Prostate gland (tissue), 2 donors: ENCODE results near the gene DOCK11.

Experiments
- POLR2A ChIP-seq: fragments of 450-650 bp; IDR thresholded peaks from one replicate; pipeline ENCODE4 v1.6.1; 2016; ENCODE audit warnings: antibody characterized with exemption, mild to moderate bottlenecking
- TF ChIP-seq, protein P1 (sequence below), 4 experiments: fragments of 200-600 bp in 2 of 4; fragments of 450-650 bp in 2 of 4; sonication (generic) in 2 of 4; IDR thresholded peaks; 1 replicate in 3 of 4; 2 replicates in 1 of 4; pipeline ENCODE4 v1.5.1; 2016 to 2019; ENCODE audit warnings: antibody characterized with exemption in 4 of 4, mild to moderate bottlenecking in 2 of 4, moderate library complexity in 2 of 4

DNA sequence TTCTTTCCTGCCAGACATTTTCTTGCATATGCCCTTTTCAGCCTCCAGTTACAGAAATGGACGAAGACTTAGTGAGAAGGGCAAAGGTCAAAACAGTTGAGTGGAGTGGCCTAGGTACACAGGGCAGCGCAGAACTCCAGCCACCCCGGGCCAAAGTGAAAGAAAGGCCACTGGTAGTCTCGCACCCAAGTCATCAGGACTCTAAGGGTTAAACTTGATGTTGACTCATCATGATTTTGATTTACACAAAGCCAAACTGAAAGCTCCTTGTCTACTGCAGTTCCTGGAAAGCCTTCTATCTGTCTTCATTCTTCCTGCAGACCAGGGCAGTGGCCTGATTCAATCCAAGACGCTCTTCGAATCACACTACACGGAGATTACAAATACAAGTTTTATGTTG, 229.2 kb downstream of the DOCK11 start:
- TF ChIP-seq POLR2A = no peak
- TF ChIP-seq, protein P1, sequence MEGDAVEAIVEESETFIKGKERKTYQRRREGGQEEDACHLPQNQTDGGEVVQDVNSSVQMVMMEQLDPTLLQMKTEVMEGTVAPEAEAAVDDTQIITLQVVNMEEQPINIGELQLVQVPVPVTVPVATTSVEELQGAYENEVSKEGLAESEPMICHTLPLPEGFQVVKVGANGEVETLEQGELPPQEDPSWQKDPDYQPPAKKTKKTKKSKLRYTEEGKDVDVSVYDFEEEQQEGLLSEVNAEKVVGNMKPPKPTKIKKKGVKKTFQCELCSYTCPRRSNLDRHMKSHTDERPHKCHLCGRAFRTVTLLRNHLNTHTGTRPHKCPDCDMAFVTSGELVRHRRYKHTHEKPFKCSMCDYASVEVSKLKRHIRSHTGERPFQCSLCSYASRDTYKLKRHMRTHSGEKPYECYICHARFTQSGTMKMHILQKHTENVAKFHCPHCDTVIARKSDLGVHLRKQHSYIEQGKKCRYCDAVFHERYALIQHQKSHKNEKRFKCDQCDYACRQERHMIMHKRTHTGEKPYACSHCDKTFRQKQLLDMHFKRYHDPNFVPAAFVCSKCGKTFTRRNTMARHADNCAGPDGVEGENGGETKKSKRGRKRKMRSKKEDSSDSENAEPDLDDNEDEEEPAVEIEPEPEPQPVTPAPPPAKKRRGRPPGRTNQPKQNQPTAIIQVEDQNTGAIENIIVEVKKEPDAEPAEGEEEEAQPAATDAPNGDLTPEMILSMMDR (IDR thresholded peaks at IDR 0.05) = no peak
